Neural cell (in vitro differentiated cells): ENCODE measurements around the gene NIPBL.

ENCODE experiments used
- EP300 ChIP-seq: fragments of 450-650 bp; conservative IDR thresholded peaks from 2 replicates; pipeline ENCODE4 v1.6.1; 2014; ENCODE audit warnings: antibody characterized with exemption, mild to moderate bottlenecking, moderate library complexity; ENCODE audit not compliant: poor library complexity, severe bottlenecking
- EZH2 ChIP-seq: fragments of 200-600, 300-800 bp; shearing (Covaris generic), sonication (generic); IDR thresholded peaks from 2 replicates; pipeline ENCODE4 v1.6.1; 2014; ENCODE audit warnings: antibody characterized with exemption, low read length, borderline replicate concordance, mild to moderate bottlenecking; ENCODE audit not compliant: insufficient read depth, poor library complexity, severe bottlenecking
- POLR2AphosphoS5 ChIP-seq: IDR thresholded peaks from 2 replicates; pipeline ENCODE4 v1.6.1; 2012
- RAD21 ChIP-seq: fragments of 450-650 bp; conservative IDR thresholded peaks from 2 replicates; pipeline ENCODE4 v1.6.1; 2014; ENCODE audit warnings: antibody characterized with exemption, mild to moderate bottlenecking, moderate library complexity
- SMC3 ChIP-seq: fragments of 450-650 bp; conservative IDR thresholded peaks from 2 replicates; pipeline ENCODE4 v1.6.1; 2014; ENCODE audit warnings: antibody characterized with exemption, mild to moderate bottlenecking, moderate library complexity; ENCODE audit not compliant: poor library complexity
- TAF1 ChIP-seq: IDR thresholded peaks from 2 replicates; pipeline ENCODE4 v1.6.1; 2012; ENCODE audit warnings: low read depth
- TF ChIP-seq, protein P1 (sequence below): fragments of 450-650 bp; IDR thresholded peaks from 2 replicates; pipeline ENCODE4 v1.5.1; 2014; ENCODE audit warnings: antibody characterized with exemption, mild to moderate bottlenecking, moderate library complexity; ENCODE audit not compliant: poor library complexity, severe bottlenecking
- TF ChIP-seq, protein P2 (sequence below): IDR thresholded peaks from 2 replicates; pipeline ENCODE4 v1.6.1; 2012; ENCODE audit warnings: borderline replicate concordance

DNA sequence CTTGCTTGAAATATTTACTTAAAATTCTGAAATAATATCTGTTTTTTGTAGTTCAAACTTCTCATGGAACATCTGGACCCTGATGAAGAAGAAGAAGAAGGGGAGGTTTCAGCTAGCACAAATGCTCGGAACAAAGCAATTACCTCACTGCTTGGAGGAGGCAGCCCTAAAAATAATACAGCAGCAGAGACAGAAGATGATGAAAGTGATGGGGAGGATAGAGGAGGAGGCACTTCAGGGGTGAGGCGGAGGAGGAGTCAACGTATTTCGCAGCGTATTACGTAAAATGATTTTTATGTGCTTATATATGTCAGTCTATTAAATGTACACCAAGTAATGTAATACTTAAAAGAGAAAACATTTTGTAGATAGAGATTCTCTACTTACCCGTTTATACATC, 187.2 kb downstream of the NIPBL start:
- TF ChIP-seq, protein P1, sequence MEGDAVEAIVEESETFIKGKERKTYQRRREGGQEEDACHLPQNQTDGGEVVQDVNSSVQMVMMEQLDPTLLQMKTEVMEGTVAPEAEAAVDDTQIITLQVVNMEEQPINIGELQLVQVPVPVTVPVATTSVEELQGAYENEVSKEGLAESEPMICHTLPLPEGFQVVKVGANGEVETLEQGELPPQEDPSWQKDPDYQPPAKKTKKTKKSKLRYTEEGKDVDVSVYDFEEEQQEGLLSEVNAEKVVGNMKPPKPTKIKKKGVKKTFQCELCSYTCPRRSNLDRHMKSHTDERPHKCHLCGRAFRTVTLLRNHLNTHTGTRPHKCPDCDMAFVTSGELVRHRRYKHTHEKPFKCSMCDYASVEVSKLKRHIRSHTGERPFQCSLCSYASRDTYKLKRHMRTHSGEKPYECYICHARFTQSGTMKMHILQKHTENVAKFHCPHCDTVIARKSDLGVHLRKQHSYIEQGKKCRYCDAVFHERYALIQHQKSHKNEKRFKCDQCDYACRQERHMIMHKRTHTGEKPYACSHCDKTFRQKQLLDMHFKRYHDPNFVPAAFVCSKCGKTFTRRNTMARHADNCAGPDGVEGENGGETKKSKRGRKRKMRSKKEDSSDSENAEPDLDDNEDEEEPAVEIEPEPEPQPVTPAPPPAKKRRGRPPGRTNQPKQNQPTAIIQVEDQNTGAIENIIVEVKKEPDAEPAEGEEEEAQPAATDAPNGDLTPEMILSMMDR: no peak
- TF ChIP-seq, protein P2, sequence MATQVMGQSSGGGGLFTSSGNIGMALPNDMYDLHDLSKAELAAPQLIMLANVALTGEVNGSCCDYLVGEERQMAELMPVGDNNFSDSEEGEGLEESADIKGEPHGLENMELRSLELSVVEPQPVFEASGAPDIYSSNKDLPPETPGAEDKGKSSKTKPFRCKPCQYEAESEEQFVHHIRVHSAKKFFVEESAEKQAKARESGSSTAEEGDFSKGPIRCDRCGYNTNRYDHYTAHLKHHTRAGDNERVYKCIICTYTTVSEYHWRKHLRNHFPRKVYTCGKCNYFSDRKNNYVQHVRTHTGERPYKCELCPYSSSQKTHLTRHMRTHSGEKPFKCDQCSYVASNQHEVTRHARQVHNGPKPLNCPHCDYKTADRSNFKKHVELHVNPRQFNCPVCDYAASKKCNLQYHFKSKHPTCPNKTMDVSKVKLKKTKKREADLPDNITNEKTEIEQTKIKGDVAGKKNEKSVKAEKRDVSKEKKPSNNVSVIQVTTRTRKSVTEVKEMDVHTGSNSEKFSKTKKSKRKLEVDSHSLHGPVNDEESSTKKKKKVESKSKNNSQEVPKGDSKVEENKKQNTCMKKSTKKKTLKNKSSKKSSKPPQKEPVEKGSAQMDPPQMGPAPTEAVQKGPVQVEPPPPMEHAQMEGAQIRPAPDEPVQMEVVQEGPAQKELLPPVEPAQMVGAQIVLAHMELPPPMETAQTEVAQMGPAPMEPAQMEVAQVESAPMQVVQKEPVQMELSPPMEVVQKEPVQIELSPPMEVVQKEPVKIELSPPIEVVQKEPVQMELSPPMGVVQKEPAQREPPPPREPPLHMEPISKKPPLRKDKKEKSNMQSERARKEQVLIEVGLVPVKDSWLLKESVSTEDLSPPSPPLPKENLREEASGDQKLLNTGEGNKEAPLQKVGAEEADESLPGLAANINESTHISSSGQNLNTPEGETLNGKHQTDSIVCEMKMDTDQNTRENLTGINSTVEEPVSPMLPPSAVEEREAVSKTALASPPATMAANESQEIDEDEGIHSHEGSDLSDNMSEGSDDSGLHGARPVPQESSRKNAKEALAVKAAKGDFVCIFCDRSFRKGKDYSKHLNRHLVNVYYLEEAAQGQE: no peak
- TF ChIP-seq EZH2: no peak
- TF ChIP-seq RAD21: no peak
- TF ChIP-seq SMC3: no peak
- no peak for TF ChIP-seq POLR2AphosphoS5
- no peak for TF ChIP-seq TAF1
- TF ChIP-seq EP300: no peak
